ENCODE measurements around the gene RNMT.

DNA sequence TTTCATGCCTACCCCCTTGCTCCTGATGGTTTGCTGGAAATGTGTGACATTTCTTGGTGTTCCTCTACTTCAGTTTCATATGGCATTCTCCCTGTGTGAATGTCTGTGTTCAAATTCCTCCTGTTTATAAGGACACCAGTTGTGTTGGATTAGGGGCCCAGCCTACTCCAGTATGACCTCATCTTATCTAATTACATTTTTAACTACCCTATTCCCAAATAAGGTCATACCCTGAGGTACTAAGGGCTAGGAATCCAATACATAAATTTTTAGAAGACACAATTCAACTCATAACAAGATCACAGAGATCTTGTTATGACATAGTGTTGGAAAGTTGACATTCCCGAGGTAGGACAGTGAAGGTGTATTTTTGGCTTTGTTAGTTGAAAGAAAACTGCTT is 5.6 kb upstream of the RNMT start:
- TF ChIP-seq, protein P1, sequence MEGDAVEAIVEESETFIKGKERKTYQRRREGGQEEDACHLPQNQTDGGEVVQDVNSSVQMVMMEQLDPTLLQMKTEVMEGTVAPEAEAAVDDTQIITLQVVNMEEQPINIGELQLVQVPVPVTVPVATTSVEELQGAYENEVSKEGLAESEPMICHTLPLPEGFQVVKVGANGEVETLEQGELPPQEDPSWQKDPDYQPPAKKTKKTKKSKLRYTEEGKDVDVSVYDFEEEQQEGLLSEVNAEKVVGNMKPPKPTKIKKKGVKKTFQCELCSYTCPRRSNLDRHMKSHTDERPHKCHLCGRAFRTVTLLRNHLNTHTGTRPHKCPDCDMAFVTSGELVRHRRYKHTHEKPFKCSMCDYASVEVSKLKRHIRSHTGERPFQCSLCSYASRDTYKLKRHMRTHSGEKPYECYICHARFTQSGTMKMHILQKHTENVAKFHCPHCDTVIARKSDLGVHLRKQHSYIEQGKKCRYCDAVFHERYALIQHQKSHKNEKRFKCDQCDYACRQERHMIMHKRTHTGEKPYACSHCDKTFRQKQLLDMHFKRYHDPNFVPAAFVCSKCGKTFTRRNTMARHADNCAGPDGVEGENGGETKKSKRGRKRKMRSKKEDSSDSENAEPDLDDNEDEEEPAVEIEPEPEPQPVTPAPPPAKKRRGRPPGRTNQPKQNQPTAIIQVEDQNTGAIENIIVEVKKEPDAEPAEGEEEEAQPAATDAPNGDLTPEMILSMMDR (IDR thresholded peaks at IDR 0.05) = no peak
- no peak for TF ChIP-seq POLR2AphosphoS5 (IDR thresholded peaks at IDR 0.05)
